Measurements from ENCODE around the gene TP53BP2.
"Not testable (repeated sequence)": the region's sequence is repeated elsewhere in the genome, so short reads cannot be mapped to it uniquely, and the experiment has no call there.

TP53BP2 gene

DNA sequence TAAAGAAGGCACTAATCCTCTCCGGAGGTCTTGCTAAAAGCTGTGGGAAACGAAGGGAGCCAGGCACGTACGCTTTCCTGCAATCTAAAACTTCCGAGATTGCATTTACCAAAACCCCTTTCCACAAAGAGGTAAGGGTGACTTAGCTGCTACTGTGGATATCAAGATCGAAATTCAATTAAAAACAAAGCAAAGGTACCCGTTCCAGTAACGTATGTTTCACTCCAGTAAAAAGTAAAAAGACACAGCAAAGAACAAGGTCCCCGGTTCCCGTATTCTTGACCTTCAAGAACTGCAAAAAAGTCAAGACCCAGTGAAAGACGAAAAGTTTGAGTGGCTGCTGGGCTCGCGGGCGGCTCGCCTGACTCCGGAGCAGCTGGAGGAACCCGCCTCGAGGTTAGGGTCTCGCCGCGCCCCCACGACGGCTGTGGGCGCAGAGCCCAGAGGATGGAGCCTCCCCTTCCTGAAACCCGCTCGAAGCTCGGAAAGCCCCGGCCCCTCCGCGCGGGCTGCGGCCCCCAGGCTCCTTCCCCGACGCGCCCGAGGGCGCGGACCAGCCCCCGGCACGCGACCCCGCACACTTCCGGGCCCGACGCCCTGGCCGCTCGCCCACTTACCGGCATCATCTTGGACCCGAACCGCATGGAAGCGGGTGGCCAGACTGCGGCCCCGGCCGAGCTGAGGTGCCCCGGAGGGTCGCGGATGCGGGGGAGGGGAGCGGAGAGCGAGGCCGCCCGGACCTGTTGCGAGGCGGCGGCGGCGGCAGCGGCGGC is 524 bp downstream of the TP53BP2 start:
- peak in 1 of 2 experiments; percentile 31 for DNase-seq (ENCODE audit: low spot score in 2 of 2)
- in situ Hi-C loops (cut with MboI; ENCODE audit: low sequenced_read_pairs) = no loop called here

DNA sequence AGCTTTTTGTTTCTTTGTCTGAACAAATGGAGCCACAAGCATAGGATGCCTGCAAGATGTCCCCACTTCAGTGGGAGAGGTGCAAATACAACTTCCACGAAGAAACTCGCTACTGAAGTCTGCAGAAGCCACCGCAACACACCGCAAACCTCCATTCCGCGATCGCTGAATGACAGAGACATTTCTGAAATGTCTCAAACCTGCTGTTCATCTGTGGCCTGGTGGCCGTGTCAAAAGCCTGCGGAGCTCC is 1.0 kb downstream of the TP53BP2 start:
- H3K36me3 ChIP-seq (replicated peaks) = no peaks in the 10 kb centered on the region
- H3K4me1 ChIP-seq = peaks cover 27% of the 10 kb centered on the region
- in situ Hi-C loops (cut with MboI; ENCODE audit: low sequenced_read_pairs) = no loop called here
- DNase-seq (ENCODE audit: low spot score in 2 of 2) = peak in 1 of 2 experiments; percentile 52
- H3K27me3 ChIP-seq (ENCODE audit: low read depth) = no peaks in the 10 kb centered on the region
- no peaks in the 10 kb centered on the region for H3K9me3 ChIP-seq
- H3K4me3 ChIP-seq = peak overlapping the region; percentile 62

More for the DNA sequence above, 524 bp downstream of the TP53BP2 start:
- no peaks in the 10 kb centered on the region for H3K9me3 ChIP-seq
- H3K4me3 ChIP-seq = peak overlapping the region; percentile 62
- H3K4me1 ChIP-seq = peaks cover 25% of the 10 kb centered on the region
- no peaks in the 10 kb centered on the region for H3K36me3 ChIP-seq (replicated peaks)
- H3K27me3 ChIP-seq (ENCODE audit: low read depth) = no peaks in the 10 kb centered on the region

DNA sequence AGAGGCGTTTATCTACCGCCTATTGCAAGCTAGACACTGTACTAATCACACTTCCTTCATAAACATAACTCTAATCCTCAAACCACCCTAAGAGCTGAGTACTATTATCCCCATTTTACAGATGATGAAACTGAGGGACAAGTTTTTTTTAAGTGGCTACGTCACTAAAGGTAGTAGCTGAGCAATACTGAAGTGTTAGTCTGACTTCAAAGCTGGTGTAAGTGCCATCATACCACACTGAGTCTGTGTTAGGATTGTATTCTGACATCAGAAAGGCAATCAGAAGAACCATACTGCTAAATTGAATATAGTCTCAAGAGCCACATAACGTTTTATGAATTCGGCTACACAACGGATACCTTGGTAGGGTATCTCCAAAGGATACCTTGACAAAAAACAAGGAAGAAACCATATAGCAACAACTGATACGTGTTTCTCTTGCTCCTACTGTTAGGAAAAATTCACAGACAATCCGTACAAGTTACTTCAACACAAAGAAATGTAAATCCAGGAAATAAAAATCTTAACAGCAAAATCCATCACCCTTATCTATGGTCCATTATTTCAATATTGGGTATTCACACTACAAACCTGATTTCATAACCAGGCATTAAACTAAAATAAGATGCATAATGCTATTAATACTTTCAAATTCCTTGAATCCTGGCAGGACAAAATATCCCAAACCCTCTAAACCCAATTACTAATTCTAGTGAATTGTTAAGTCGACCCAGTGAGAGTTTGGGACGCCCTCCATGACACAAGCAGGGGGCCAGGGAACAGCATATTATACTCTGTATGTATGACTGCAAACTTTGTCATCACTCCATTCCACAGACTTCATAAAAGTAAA is 1.6 kb downstream of the TP53BP2 start:
- no peaks in the 10 kb centered on the region for H3K27me3 ChIP-seq (ENCODE audit: low read depth)
- no peaks in the 10 kb centered on the region for H3K36me3 ChIP-seq (replicated peaks)
- H3K9me3 ChIP-seq = no peaks in the 10 kb centered on the region
- peaks cover 29% of the 10 kb centered on the region for H3K4me1 ChIP-seq
- in situ Hi-C loops (cut with MboI; ENCODE audit: low sequenced_read_pairs) = no loop called here
- H3K4me3 ChIP-seq = peak overlapping the region; percentile 62
- peak in 1 of 2 experiments; percentile 16 for DNase-seq (ENCODE audit: low spot score in 2 of 2)

DNA sequence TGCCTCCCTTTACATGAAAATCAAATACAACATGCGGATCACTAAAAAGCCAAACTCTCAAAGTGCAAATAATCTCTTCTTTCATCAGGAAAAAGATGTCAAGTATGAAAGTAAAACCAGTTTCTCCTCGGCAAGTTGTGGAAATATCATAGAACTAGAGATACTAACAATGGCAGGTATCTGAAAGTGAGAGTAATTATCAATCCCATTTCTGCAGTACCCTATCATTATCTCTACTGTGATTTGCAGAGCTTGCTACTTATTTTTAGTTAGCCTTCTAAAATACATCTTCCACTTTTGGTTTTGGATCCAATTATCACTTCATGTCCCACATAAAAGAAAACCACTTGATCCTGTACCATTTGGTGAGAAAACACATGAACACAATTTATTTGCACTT is 3.0 kb downstream of the TP53BP2 start:
- H3K9me3 ChIP-seq = no peaks in the 10 kb centered on the region
- peaks cover 31% of the 10 kb centered on the region for H3K4me1 ChIP-seq
- no peaks in the 10 kb centered on the region for H3K36me3 ChIP-seq (replicated peaks)
- H3K27me3 ChIP-seq (ENCODE audit: low read depth) = no peaks in the 10 kb centered on the region
- no peak overlapping the region for H3K4me3 ChIP-seq
- in situ Hi-C loops (cut with MboI; ENCODE audit: low sequenced_read_pairs) = no loop called here
- no peak for DNase-seq (ENCODE audit: low spot score in 2 of 2)

DNA sequence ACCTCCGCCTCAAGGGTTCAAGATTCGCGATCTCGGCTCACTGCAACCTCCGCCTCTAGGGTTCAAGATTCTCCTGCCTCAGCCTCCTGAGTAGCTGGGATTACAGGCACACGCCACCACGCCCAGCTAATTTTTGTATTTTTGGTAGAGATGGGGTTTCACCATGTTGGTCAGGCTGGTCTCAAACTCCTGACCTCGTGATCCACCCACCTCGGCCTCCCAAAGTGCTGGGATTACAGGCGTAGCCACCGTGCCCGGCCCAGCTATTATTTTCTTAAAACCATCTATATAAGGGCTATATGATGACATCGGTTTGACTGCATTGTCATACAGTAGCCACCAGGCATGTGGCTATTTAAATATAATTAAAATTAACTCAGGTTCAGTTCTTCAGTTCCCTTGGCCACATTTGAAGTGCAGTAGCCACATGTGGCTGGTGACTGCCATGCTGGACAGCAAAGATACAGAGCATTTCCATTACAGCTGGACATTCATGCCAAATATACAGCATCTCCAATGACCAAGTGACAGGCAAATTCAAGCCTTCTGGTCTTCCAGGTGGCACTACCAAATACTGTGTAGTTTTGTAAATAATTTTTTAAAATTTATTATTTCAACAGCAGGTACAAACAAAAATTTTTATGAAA is 3.6 kb downstream of the TP53BP2 start:
- DNase-seq (ENCODE audit: low spot score in 2 of 2); H3K4me3 ChIP-seq; H3K36me3 ChIP-seq (replicated peaks); H3K27me3 ChIP-seq (ENCODE audit: low read depth); H3K9me3 ChIP-seq; in situ Hi-C loops (cut with MboI; ENCODE audit: low sequenced_read_pairs): not testable (repeated sequence)
- peaks cover 36% of the 10 kb centered on the region for H3K4me1 ChIP-seq

DNA sequence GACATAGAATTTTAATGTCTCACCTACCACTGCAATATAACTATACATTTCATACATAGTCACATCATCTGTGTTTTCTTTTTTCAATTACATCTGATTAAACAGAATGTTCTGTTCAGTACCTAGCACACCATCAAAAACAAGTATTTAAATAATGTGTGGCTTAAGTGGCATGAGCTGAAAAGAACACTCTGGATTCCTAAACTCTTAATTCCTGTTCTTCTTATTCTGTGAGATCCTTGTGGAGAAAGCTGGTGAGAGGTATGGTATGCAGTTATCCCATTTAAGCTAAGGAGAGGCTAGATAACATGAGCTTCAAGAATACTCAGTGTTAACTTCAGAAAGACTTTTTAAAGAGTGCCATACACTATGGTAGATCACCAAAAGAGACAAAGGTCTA is 5.5 kb downstream of the TP53BP2 start:
- Histone ChIP-seq H3K4me3 (no peak overlapping the region), H3K36me3 (replicated peaks) (no peaks in the 10 kb centered on the region), H3K9me3 (no peaks in the 10 kb centered on the region), H3K27me3 (ENCODE audit: low read depth) (no peaks in the 10 kb centered on the region), H3K4me1 (peaks cover 30% of the 10 kb centered on the region)
- in situ Hi-C loops (cut with MboI; ENCODE audit: low sequenced_read_pairs) = no loop called here
- DNase-seq (ENCODE audit: low spot score in 2 of 2) = no peak

DNA sequence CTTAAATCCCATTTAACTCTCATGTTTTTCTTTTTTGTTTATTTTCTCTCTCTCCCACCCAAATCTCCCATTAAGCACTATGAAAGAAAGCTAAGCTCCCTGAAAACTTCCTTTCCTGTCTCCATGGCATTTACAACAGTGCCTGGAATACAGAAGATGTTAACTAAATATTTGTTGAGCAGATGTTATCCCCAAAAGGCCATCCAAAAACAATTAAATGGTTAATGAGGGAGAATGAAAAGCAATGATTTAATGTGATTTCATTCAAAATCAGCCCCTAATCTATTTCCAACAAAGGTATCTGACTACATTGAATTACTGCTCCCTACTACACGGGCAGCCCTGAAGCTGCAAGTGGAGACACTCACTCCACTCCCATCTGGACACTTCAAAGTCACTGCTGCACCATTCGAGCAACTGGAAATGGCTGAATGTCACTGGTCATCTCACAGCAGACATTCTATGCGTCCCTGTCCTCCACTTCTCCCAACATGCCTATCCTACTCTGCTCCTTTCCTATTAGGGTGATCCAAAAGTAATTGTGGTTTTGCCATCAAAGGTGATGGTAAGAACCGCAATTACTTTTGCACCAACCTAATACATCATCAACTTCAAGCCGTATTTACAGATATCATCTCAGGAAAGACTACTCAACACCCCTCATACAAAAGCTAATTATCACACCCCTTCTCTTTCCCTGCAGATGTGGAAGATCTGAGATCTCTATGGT is 7.5 kb downstream of the TP53BP2 start:
- DNase-seq (ENCODE audit: low spot score in 2 of 2) = no peak
- Histone ChIP-seq H3K36me3 (replicated peaks) (no peaks in the 10 kb centered on the region), H3K9me3 (no peaks in the 10 kb centered on the region), H3K4me3 (no peak overlapping the region), H3K27me3 (ENCODE audit: low read depth) (no peaks in the 10 kb centered on the region), H3K4me1 (peaks cover 24% of the 10 kb centered on the region)
- in situ Hi-C loops (cut with MboI; ENCODE audit: low sequenced_read_pairs) = no loop called here

DNA sequence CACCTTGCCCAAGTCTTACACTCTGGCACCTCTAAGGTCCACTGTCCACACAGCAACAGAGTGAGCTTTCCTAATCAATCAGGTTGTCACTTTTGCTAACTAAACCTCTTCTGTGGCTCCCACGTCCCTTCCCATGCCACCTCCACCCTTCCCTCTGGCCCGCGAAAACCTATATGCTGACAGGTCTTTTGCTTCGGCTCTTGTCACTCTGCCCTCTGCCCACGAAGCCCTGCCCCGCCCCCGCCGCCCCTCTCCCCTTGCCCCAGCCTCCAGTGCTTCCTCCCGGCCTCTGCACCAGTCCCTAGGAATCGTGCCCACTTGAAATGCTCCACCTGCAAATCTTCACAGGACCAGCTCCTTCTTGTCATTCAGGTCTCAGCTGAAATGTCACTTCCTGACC is 8.1 kb downstream of the TP53BP2 start:
- H3K4me3 ChIP-seq = no peak overlapping the region
- peaks cover 26% of the 10 kb centered on the region for H3K4me1 ChIP-seq
- in situ Hi-C loops (cut with MboI; ENCODE audit: low sequenced_read_pairs) = no loop called here
- H3K9me3 ChIP-seq = no peaks in the 10 kb centered on the region
- no peaks in the 10 kb centered on the region for H3K36me3 ChIP-seq (replicated peaks)
- no peak for DNase-seq (ENCODE audit: low spot score in 2 of 2)
- no peaks in the 10 kb centered on the region for H3K27me3 ChIP-seq (ENCODE audit: low read depth)

DNA sequence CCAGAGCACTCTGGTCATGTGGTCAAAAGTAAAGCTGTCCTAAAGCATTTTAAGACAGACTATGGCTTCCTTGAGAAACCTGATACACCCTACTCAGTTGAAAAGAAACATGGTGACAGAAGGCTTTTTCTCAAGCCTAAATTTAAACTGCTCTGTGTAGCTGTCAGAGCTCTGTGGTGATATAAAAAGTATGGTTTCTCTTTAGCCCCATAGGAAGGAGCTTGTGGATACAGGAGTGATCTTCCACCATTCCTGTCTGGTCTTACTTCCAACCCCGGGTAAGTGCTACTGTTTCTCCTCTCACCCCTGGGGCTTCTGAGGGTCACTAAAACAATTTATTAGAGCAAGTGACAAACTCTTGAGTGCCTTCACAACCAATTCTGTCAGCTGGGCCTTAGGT is 8.5 kb downstream of the TP53BP2 start:
- H3K4me1 ChIP-seq = peaks cover 28% of the 10 kb centered on the region
- no peaks in the 10 kb centered on the region for H3K27me3 ChIP-seq (ENCODE audit: low read depth)

DNA sequence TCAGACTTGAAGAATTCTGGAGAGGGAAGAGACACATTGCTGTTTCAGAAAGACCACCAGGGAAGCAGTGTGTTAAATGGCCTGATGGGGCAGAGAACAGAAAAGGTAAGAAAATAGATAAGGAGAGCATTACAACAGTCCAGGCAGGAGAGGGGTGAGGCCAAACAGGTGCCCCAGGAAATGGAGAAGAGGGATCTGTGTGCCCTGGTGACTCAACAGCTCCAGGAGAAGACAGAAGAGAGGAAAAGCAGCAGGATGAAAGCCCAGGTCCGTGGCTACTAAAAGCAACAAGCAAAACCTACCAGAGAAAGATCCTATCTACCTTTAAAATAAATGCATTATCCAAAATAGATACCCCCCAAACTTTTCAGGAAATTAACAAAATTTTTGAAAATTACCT is 9.2 kb downstream of the TP53BP2 start:
- in situ Hi-C loops (cut with MboI; ENCODE audit: low sequenced_read_pairs) = no loop called here
- peaks cover 35% of the 10 kb centered on the region for H3K4me1 ChIP-seq
- no peaks in the 10 kb centered on the region for H3K9me3 ChIP-seq
- H3K27me3 ChIP-seq (ENCODE audit: low read depth) = no peaks in the 10 kb centered on the region
- no peak overlapping the region for H3K4me3 ChIP-seq
- H3K36me3 ChIP-seq (replicated peaks) = no peaks in the 10 kb centered on the region
- no peak for DNase-seq (ENCODE audit: low spot score in 2 of 2)

More for the DNA sequence above, 8.5 kb downstream of the TP53BP2 start:
- Histone ChIP-seq H3K9me3 (no peaks in the 10 kb centered on the region), H3K36me3 (replicated peaks) (no peaks in the 10 kb centered on the region), H3K4me3 (no peak overlapping the region)
- no peak for DNase-seq (ENCODE audit: low spot score in 2 of 2)
- in situ Hi-C loops (cut with MboI; ENCODE audit: low sequenced_read_pairs) = no loop called here

DNA sequence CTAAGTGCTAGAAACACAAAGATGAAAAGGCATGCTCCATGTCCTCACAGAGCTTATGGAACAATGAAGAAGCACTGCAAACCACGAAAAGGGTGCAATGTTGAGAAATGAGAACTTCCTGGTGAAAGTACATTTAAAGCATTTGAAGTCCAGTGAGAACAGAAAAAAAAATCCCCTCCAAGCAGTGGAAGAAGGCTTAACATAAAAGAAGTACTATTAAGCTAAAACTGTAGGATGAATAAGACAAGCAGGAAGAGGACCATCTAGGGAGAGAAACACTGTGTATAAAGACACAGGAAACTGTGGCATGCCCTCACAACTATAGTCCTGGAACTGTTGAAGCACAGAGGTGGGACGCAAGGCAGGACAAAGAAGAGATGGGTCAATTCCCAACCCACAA is 10.0 kb downstream of the TP53BP2 start:
- Histone ChIP-seq H3K4me1 (peaks cover 31% of the 10 kb centered on the region), H3K27me3 (ENCODE audit: low read depth) (no peaks in the 10 kb centered on the region), H3K4me3 (no peak overlapping the region), H3K36me3 (replicated peaks) (no peaks in the 10 kb centered on the region), H3K9me3 (no peaks in the 10 kb centered on the region)
- in situ Hi-C loops (cut with MboI; ENCODE audit: low sequenced_read_pairs) = no loop called here
- DNase-seq (ENCODE audit: low spot score in 2 of 2) = no peak

DNA sequence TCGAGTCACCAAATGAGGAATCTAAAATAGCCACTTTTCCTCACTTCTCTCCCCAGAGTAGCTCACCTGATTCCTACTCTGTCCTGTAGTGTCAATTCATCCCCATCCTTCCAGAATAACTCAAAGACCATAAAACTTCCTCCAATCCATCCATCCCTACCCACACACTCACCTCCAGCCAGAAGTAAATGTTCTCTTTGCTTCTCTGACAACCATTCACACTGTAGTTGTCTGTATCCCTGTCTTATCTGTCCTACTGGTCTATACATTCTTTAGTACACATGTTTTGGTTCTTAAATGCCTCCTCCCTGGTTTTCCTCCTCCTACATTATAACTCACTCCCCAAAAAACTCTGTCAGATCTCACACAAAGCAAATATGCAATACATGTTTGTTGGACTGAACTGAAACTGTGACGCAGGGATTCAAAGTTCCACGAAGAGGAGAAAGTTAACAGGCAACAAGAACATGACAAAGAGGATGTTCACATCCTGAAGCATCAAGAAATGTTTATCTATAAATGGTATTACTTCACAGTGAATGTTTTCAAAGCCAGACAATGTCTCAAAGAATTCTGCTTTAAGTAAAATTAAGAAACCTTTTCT is 11.0 kb downstream of the TP53BP2 start:
- Histone ChIP-seq H3K36me3 (replicated peaks) (no peaks in the 10 kb centered on the region), H3K9me3 (no peaks in the 10 kb centered on the region), H3K4me3 (no peak overlapping the region), H3K27me3 (ENCODE audit: low read depth) (no peaks in the 10 kb centered on the region), H3K4me1 (peaks cover 24% of the 10 kb centered on the region)
- DNase-seq (ENCODE audit: low spot score in 2 of 2) = no peak
- in situ Hi-C loops (cut with MboI; ENCODE audit: low sequenced_read_pairs) = no loop called here

DNA sequence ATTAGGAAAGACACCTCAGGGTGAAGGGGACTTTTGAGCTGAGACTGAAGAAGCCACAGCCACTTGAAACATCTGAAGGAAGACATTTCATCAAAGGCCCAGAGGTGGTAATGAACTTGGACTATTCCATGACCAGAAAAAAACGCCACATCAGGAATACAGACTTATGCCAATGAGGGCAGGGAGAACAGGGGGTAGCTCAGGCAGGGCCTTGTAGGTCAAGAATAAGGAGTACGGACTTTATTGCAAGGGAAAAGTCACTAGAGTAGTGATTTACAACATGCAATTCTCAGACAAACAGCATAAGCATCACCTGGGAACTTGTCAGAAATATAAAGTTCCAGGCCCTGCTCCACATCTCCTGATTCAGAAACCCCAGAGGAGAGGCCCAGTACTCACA is 11.8 kb downstream of the TP53BP2 start:
- Histone ChIP-seq H3K9me3 (no peaks in the 10 kb centered on the region), H3K36me3 (replicated peaks) (no peaks in the 10 kb centered on the region), H3K4me3 (no peak overlapping the region), H3K4me1 (peaks cover 20% of the 10 kb centered on the region), H3K27me3 (ENCODE audit: low read depth) (no peaks in the 10 kb centered on the region)
- in situ Hi-C loops (cut with MboI; ENCODE audit: low sequenced_read_pairs) = no loop called here
- DNase-seq (ENCODE audit: low spot score in 2 of 2) = no peak
